NCI-H1694 (cell line): ENCODE data around the gene EFCAB3.
"Not testable (repeated sequence)": the region's sequence is repeated elsewhere in the genome, so short reads cannot be mapped to it uniquely, and the experiment has no call there.

Experiments used
- DNase-seq: peaks from one replicate; lab custom pipeline; 2025; lab: John Stamatoyannopoulos, UW

The EFCAB3 gene

DNA sequence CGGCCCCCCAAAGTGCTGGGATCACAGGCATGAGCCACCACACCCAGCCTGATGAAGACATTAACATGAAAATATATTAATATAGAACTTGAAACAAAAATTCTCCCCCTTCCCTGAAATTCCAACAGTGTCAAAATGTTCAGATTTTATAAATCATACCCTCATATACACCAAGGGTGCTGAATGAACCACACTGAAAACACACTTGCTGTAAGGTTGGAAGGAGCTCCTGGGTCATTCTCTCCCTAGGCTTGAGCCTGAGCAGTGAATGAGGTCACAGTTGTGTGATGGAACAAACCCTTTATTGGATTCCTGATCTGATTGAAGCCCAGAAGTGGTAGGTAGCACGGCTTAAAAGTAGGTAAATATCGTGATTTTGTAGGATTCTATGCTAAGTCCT lies at the start of gene EFCAB3:
TSS of gene EFCAB3 (plus strand) at position 301 of the 400 bp plus-strand sequence. CDS start 2,427 bp downstream, outside the sequence.
- no peak for DNase-seq

DNA sequence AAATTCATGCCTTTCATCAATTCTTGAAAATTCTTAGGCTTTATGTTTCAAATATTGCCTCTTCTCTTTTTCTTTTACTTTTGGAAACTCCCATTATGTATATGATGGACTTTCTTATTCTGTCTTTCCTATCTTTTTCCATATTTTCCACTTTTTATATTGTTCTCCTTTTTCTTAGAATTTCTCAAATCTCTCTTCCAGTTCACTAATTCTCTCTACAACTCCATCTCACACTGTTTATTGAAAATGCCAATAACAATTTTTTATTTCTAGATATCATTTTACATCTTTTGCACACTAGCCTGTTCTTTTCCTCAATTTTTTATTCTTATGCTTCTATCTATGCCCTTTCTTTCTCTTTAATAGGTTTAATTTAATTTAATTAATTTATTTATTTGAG lies 43.8 kb upstream of the EFCAB3 start:
- DNase-seq = no peak

- DNase-seq = no peak
These were observed 36.5 kb upstream of the EFCAB3 start for GRCh38 chr17:62343764-62344270.

DNA sequence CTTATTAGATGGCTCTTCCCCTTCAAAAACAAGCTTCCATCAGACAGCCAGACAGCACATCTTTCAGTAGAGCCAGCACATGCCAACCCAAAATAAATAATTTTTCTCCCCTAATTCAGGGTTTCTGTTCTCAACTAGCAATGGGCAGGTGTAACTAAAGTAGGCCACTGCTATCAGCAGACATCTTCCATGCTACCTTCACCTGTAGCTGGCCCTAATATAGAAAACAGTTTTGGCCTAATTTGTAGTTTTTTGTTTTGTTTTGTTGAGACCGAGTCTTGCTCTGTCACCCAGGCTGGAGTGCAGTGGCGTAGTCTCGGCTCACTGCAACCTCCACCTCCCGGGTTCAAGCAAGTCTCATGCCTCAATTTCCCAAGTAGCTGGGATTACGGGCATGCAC lies 29.2 kb upstream of the EFCAB3 start:
- DNase-seq = no peak

GRCh38 chr17:62366191-62366590 lies 14.2 kb upstream of the EFCAB3 start:
- DNase-seq = no peak

GRCh38 chr17:62381561-62381960 lies 1.2 kb downstream of the EFCAB3 start:
- no peak for DNase-seq

DNA sequence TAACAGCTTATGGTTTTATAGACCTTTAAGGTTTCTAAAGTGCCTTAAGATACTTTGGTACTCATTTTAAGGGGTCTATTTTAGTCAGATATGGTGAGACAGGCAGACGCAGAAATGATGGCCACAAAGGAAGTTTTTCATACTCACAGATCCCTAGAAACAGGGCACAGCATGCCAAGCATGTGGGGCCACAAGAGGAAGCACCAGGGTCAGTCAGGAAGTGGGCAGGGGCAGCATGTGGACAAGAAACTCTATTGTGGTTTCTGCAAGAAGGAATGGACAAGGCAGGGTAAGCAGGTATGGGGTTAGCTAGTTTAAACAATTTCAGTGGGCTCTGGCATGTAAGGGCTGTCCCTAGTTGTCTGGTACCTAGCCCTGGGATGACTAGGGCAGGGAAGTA lies 8.5 kb downstream of the EFCAB3 start:
- DNase-seq = no peak

DNA sequence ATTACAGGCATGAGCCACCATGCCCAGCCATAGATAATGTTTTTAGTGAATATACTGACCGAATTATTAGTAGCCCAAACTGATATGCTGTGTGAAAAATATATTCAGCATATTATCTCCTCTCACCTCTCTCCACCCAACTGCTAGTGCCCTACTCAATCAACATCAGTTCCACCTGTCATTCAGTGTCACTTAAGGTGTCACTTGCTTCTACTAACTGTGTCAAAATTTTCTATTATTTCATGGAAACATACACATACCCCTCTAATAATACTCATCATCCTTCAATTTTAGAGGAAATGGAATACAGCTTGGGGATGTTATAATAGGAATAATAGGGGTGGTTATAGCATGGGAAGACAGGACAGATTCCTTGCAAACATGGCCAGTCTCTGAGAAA lies 12.6 kb downstream of the EFCAB3 start:
- no peak for DNase-seq

DNA sequence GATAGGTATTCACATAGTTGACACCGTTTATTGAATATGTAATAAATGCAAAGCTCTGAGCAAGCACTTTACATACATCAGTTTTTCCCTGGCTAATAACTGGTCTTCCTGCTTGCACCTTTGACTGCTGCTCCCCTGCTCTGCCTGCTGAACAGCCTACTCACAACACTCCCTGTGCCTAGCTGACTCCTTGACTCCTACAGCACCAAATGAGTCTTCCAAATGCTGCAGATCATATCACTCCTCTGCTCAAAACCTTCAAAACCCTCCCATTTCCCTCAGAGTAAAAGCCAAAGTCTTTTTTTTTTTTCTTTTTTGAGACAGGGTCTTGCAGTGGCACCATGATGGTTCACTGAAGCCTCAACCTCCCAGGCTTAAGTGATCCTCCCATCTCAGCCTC lies 18.5 kb downstream of the EFCAB3 start:
- DNase-seq = no peak

DNA sequence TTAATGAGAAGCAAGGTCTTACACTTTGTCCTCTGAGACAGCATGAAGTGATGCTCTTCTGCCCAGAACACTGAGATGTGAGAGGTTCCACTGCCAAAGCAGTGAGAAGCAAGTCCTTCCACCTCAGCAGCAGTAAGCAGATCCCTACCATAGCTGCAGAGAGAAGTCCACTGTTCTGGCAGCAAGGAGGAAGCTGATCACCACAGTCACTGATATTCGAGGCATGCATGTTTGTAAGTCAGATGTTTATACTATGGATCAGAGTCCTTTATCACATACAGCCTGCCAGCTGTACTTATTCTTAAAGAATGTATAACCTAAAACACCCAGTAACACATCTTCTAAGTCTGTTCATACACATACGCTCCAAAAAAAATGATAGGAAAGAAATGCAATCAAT lies 25.1 kb downstream of the EFCAB3 start:
- no peak for DNase-seq

- DNase-seq = not testable (repeated sequence)
These were observed 32.7 kb downstream of the EFCAB3 start for GRCh38 chr17:62413090-62413489.

DNA sequence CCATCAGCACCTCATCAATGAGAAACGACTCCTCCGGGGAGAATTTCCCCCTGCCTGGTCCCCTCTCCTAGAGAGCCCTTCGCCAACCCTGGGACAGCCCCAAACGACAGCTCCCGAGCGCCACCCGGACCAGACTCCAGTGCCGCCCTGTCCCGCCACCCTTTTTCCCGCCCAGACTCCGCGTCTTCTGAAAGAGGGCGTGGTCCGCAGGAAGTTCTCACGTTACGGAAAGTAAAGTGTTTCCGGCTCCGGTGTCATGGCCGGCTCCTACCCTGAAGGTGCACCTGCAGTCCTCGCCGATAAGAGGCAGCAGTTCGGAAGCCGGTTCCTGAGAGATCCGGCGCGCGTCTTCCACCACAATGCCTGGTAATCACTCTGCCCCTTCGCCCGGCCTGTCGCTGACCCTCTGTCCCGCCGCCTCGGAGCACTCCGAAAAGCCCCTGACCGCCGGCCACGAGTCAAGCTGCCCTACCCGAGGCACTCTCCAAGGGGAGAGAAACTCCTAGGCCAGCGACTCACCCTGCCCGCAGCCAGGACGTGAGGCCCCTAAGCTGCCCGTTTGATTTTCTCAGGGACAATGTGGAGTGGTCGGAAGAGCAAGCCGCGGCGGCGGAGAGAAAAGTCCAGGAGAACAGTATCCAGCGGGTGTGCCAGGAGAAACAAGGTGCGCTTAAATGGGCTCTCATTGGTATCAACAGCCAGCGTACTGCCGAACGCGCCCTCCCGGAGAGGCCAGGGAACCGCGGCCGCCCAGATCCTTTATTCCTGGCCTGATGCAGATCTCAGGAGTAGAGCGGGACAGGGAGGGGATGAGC lies 43.5 kb downstream of the EFCAB3 start, which contains the start of gene METTL2A:
TSS of gene METTL2A (plus strand) at position 251 of the 815 bp plus-strand sequence. CDS start at position 257, 6 bp downstream.
- peak; percentile 86 for DNase-seq

- not testable (repeated sequence) for DNase-seq
These were observed 45.9 kb downstream of the EFCAB3 start for GRCh38 chr17:62426214-62426613.

GRCh38 chr17:62435251-62435650 lies 54.9 kb downstream of the EFCAB3 start:
- not testable (repeated sequence) for DNase-seq

DNA sequence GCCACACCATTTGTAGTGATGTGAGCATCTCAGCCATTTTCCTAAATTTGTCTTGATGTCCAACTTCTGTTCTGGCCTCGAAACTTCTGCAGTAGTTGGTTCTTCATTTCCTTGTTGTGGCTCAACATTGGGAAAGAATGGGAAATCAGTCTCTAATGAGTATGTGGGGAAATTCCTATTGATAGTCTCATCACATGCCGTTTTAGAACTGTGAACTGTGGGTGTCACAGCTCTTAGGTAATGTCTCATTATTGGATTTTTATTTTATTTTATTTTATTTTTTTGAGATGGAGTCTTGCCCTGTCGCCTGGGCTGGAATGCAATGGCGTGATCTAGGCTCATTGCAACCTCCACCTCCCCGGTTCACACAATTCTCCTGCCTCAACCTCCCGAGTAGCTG lies 60.8 kb downstream of the EFCAB3 start:
- DNase-seq = not testable (repeated sequence)

- DNase-seq = no peak
These were observed 63.7 kb downstream of the EFCAB3 start for GRCh38 chr17:62444063-62444462.

GRCh38 chr17:62445791-62446190 lies 65.4 kb downstream of the EFCAB3 start:
- not testable (repeated sequence) for DNase-seq

DNA sequence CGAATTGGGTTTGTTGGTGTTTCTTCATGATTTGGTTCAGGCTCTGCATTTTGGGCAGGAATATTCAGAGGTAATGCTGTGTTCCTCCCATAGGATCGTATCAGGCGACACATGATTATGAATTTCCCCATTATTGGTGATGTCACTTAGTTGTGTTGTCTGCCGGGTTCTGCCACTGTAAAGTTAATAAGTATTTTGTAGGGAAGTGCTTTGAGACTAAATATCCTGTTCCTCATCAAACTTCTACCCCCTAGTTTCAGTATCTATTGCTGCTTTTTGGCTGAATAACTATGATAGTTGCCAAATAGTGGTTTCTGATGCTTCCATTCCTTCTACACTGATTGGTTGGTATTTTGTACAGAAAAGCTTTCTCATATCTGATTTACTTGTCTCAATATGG lies 71.8 kb downstream of the EFCAB3 start:
- not testable (repeated sequence) for DNase-seq

DNA sequence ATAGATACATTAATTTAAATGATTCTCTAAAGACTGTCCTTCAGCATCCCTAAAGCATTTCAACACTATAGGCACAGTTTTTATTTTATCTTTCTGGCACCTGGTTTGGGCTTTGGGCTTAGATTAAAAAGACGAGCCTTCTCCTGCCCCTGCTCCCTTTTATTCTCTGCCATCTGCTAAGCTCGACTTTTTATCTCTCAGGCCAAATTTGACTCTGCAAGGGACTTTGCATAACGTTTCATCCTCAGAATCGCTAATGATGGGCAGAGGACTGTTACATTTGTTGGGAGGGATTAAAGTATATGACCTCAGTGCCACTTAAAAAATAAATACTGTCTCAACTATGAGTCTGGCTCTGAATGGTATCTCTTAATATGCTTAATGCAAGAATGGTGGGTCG lies 72.7 kb downstream of the EFCAB3 start:
- not testable (repeated sequence) for DNase-seq

DNA sequence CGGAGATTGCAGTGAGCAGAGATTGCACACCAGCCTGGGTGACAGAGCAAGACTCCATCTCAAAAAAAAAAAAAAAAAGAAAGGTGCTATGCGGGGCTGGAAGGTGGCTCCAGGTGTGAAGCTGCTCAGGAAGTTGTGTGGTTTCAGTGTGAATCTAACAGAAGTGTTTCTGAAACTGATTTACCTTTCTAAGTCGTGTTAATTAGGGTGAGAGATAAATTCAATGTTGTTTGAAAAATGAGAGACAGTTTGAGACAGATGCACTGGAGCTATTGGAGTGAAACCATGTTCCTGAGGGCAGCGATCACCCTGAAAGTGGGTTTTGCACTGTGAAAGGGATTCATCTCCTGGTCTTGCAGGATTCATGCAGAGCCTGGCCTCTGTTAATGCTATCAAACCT lies 73.3 kb downstream of the EFCAB3 start:
- DNase-seq = not testable (repeated sequence)

GRCh38 chr17:62454111-62454510 lies 73.8 kb downstream of the EFCAB3 start:
- DNase-seq = not testable (repeated sequence)

GRCh38 chr17:62456016-62456415 lies 75.7 kb downstream of the EFCAB3 start:
- DNase-seq = no peak

- DNase-seq = not testable (repeated sequence)
These were observed 78.1 kb downstream of the EFCAB3 start for GRCh38 chr17:62458483-62458882.

GRCh38 chr17:62464422-62464821 lies 84.1 kb downstream of the EFCAB3 start:
- DNase-seq = not testable (repeated sequence)
